ENCODE data around the gene TBC1D7. TPM values are rescaled to one million over a fixed set of nuclear protein-coding genes. Genes with fewer than 3 reads are reported as not detected.

The TBC1D7 gene
- total RNA-seq, 1 experiment from 2014 or later = 152 TPM

- intact Hi-C loops (cut with micrococcal nuclease; ENCODE audit: unreplicated experiment) = no loop called here
- no peak overlapping the region for H3K4me3 Mint-ChIP-seq (ENCODE audit: unreplicated experiment)
- no peaks in the 10 kb centered on the region for H3K27me3 Mint-ChIP-seq (ENCODE audit: insufficient read depth, unreplicated experiment)
- CTCF ChIA-PET = no interaction called here
- DNase-seq = no peak
- no peak for TF ChIP-seq CTCF (IDR thresholded peaks at IDR 0.05; ENCODE audit: insufficient read depth in 1 of 2, low read depth in 1 of 2, low read length in 1 of 2, severe bottlenecking in 1 of 2, unreplicated experiment in 1 of 2)
- no TSS peak for BruUV-seq (replicated peaks)
- peaks cover 6% of the 10 kb centered on the region for H3K9me3 ChIP-seq
- POLR2A ChIA-PET = no interaction called here
- H3K4me1 Mint-ChIP-seq (ENCODE audit: low read depth, unreplicated experiment) = peaks cover 6% of the 10 kb centered on the region
- H3K36me3 Mint-ChIP-seq (ENCODE audit: insufficient read depth, unreplicated experiment) = peaks cover 40% of the 10 kb centered on the region
- H3K4me3 ChIP-seq (ENCODE audit: low read depth, low read length) = no peak overlapping the region
- no peak overlapping the region for H3K27ac Mint-ChIP-seq (ENCODE audit: unreplicated experiment)
- H3K27me3 ChIP-seq (replicated peaks; ENCODE audit: control insufficient read depth, insufficient read depth, low read length) = no peaks in the 10 kb centered on the region
- no peaks in the 10 kb centered on the region for H3K9me3 Mint-ChIP-seq (ENCODE audit: unreplicated experiment)
- no peaks in the 10 kb centered on the region for H3K4me1 ChIP-seq
- H3K36me3 ChIP-seq (ENCODE audit: control insufficient read depth, insufficient read depth, low read length) = no peaks in the 10 kb centered on the region
Observed at GRCh38 chr6:13281686-13282085, 46.7 kb downstream of the TBC1D7 start.

- ChIA-PET CTCF (no interaction called here), POLR2A (no interaction called here)
- Histone ChIP-seq H3K27me3 (replicated peaks; ENCODE audit: control insufficient read depth, insufficient read depth, low read length) (no peaks in the 10 kb centered on the region), H3K4me3 (ENCODE audit: low read depth, low read length) (no peak overlapping the region), H3K36me3 (ENCODE audit: control insufficient read depth, insufficient read depth, low read length) (no peaks in the 10 kb centered on the region), H3K9me3 (no peaks in the 10 kb centered on the region), H3K4me1 (no peaks in the 10 kb centered on the region)
- BruUV-seq (replicated peaks) = no TSS peak
- peaks cover 25% of the 10 kb centered on the region for H3K36me3 Mint-ChIP-seq (ENCODE audit: insufficient read depth, unreplicated experiment)
- H3K27ac Mint-ChIP-seq (ENCODE audit: unreplicated experiment) = no peak overlapping the region
- TF ChIP-seq CTCF (IDR thresholded peaks at IDR 0.05; ENCODE audit: insufficient read depth in 1 of 2, low read depth in 1 of 2, low read length in 1 of 2, severe bottlenecking in 1 of 2, unreplicated experiment in 1 of 2) = no peak
- intact Hi-C loops (cut with micrococcal nuclease; ENCODE audit: unreplicated experiment) = no loop called here
- peaks cover 6% of the 10 kb centered on the region for H3K4me1 Mint-ChIP-seq (ENCODE audit: low read depth, unreplicated experiment)
- no peak overlapping the region for H3K4me3 Mint-ChIP-seq (ENCODE audit: unreplicated experiment)
- no peaks in the 10 kb centered on the region for H3K9me3 Mint-ChIP-seq (ENCODE audit: unreplicated experiment)
- no peaks in the 10 kb centered on the region for H3K27me3 Mint-ChIP-seq (ENCODE audit: insufficient read depth, unreplicated experiment)
- no peak for DNase-seq
Observed at GRCh38 chr6:13280254-13280653, 48.1 kb downstream of the TBC1D7 start.

GRCh38 chr6:13278991-13279390, 49.3 kb downstream of the TBC1D7 start:
- H3K27me3 Mint-ChIP-seq (ENCODE audit: insufficient read depth, unreplicated experiment) = no peaks in the 10 kb centered on the region
- peaks cover 12% of the 10 kb centered on the region for H3K4me1 ChIP-seq
- H3K4me1 Mint-ChIP-seq (ENCODE audit: low read depth, unreplicated experiment) = peaks cover 11% of the 10 kb centered on the region
- no peak for DNase-seq
- BruUV-seq (replicated peaks) = no TSS peak
- H3K36me3 ChIP-seq (ENCODE audit: control insufficient read depth, insufficient read depth, low read length) = no peaks in the 10 kb centered on the region
- H3K27ac Mint-ChIP-seq (ENCODE audit: unreplicated experiment) = no peak overlapping the region
- ChIA-PET POLR2A (interaction anchor here (0.5 kb wide), 1 partner anchor 209 kb away, joined by 6 read pairs; no protein-coding TSS in a partner anchor), CTCF (no interaction called here)
- TF ChIP-seq CTCF (IDR thresholded peaks at IDR 0.05; ENCODE audit: insufficient read depth in 1 of 2, low read depth in 1 of 2, low read length in 1 of 2, severe bottlenecking in 1 of 2, unreplicated experiment in 1 of 2) = no peak
- no peaks in the 10 kb centered on the region for H3K27me3 ChIP-seq (replicated peaks; ENCODE audit: control insufficient read depth, insufficient read depth, low read length)
- no peak overlapping the region for H3K4me3 Mint-ChIP-seq (ENCODE audit: unreplicated experiment)
- intact Hi-C loops (cut with micrococcal nuclease; ENCODE audit: unreplicated experiment) = loop anchor here (1.0 to 5.0 kb wide), 2 partner anchors 84 to 367 kb away; no protein-coding TSS in a partner anchor
- no peaks in the 10 kb centered on the region for H3K9me3 ChIP-seq
- H3K36me3 Mint-ChIP-seq (ENCODE audit: insufficient read depth, unreplicated experiment) = peaks cover 16% of the 10 kb centered on the region
- H3K9me3 Mint-ChIP-seq (ENCODE audit: unreplicated experiment) = no peaks in the 10 kb centered on the region
- H3K4me3 ChIP-seq (ENCODE audit: low read depth, low read length) = no peak overlapping the region

Data from Caco-2 (cell line).